Hepatocyte (in vitro differentiated cells): ENCODE results near the gene DMD. TPM values are rescaled to one million over a fixed set of nuclear protein-coding genes. Genes with fewer than 3 reads are reported as not detected.

Experiments
- DNase-seq: peaks from one replicate; pipeline ENCODE4 v3.0.0-alpha.2; 2016; ENCODE audit warnings: low spot score
- H2AFZ ChIP-seq: fragments of 200-600 bp; sonication (generic); 2 replicates; pipeline ENCODE4 v1.6.0; 2016; ENCODE audit warnings: antibody characterized with exemption, mild to moderate bottlenecking
- H3K27ac ChIP-seq: fragments of 200-600 bp; sonication (generic); 2 replicates; pipeline ENCODE4 v1.5.1; 2016; ENCODE audit warnings: mild to moderate bottlenecking
- H3K27me3 ChIP-seq: fragments of 200-600 bp; sonication (generic); 2 replicates; pipeline ENCODE4 v1.6.1; 2016
- H3K36me3 ChIP-seq: fragments of 200-600 bp; sonication (generic); replicated peaks from 2 replicates; pipeline ENCODE4 v1.5.1; 2016; ENCODE audit warnings: low read depth; ENCODE audit not compliant: insufficient read depth
- H3K4me1 ChIP-seq: fragments of 200-600 bp; sonication (generic); 2 replicates; pipeline ENCODE4 v1.5.1; 2016; ENCODE audit warnings: mild to moderate bottlenecking, moderate library complexity; ENCODE audit not compliant: insufficient read depth
- H3K4me2 ChIP-seq: fragments of 200-600 bp; sonication (generic); 2 replicates; pipeline ENCODE4 v1.6.0; 2016
- H3K4me3 ChIP-seq: fragments of 200-600 bp; sonication (generic); 2 replicates; pipeline ENCODE4 v1.5.1; 2016; ENCODE audit warnings: mild to moderate bottlenecking
- H3K79me2 ChIP-seq: fragments of 200-600 bp; sonication (generic); 2 replicates; pipeline ENCODE4 v1.6.0; 2017; ENCODE audit warnings: mild to moderate bottlenecking
- H3K9me2 ChIP-seq: fragments of 200-600 bp; sonication (generic); replicated peaks from 2 replicates; pipeline ENCODE4 v1.6.0; 2017; ENCODE audit warnings: mild to moderate bottlenecking; ENCODE audit not compliant: insufficient read depth
- H3K9me3 ChIP-seq: fragments of 200-600 bp; sonication (generic); 2 replicates; pipeline ENCODE4 v1.5.1; 2016; ENCODE audit warnings: low read depth, mild to moderate bottlenecking
- H4K20me1 ChIP-seq: fragments of 200-600 bp; sonication (generic); 2 replicates; pipeline ENCODE4 v1.6.0; 2016; ENCODE audit warnings: mild to moderate bottlenecking; ENCODE audit not compliant: insufficient read depth, poor library complexity, severe bottlenecking
- EZH2 ChIP-seq: fragments of 200-600 bp; sonication (generic); IDR thresholded peaks from 2 replicates; pipeline ENCODE4 v1.6.1; 2016; ENCODE audit warnings: antibody characterized with exemption, mild to moderate bottlenecking, borderline replicate concordance
- EZH2phosphoT487 ChIP-seq: fragments of 200-600 bp; sonication (generic); IDR thresholded peaks from one replicate; pipeline ENCODE4 v1.6.1; 2018; ENCODE audit warnings: antibody characterized with exemption, mild to moderate bottlenecking, low read depth, moderate library complexity; ENCODE audit not compliant: unreplicated experiment, severe bottlenecking
- WGBS: methylation state at CpG from one replicate; pipeline ENCODE4 v1.1.6; 2016; ENCODE audit warnings: low lambda C conversion rate; ENCODE audit errors: missing lambda C conversion rate; 5-methylcytosine and 5-hydroxymethylcytosine counted together
- polyA plus RNA-seq: library from polyadenylated mRNA; unstranded; fragments of >200 nt; fragmentation: Nextera tagmentation; extraction: Ambion mirVana; gene quantifications from 2 replicates; pipeline ENCODE4 v1.2.1, GENCODE V29; 2016
- total RNA-seq: library from RNA; depleted of rRNA; stranded (reverse); fragments of >200 nt; gene quantifications from 2 replicates; pipeline ENCODE4 v1.2.3, GENCODE V29; 2014
- TF ChIP-seq, protein P1 (sequence below): fragments of 200-600 bp; sonication (generic); IDR thresholded peaks from 2 replicates; pipeline ENCODE4 v1.5.1; 2016; ENCODE audit warnings: antibody characterized with exemption, mild to moderate bottlenecking; ENCODE audit not compliant: poor library complexity

Gene DMD
- total and polyA plus RNA-seq, 2 experiments from 2014 or later = 14.2 to 27.8 TPM

DNA sequence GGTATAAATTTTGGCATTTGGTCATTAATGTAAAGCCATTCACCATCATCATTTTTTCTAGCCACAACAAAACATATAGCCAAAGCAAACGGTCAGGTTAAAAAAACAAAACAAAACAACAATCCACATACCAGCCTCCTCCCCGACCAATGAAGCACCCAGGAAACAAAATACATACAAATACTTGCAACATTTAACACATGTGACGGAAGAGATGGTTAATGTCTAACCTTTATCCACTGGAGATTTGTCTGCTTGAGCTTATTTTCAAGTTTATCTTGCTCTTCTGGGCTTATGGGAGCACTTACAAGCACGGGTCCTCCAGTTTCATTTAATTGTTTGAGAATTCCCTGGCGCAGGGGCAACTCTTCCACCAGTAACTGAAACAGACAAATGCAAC is 1282.0 kb downstream of the DMD start:
- H3K27ac ChIP-seq = no peak overlapping the region
- no peaks in the 10 kb centered on the region for H3K9me3 ChIP-seq
- no peak for DNase-seq
- no peak overlapping the region for H3K4me3 ChIP-seq
- H3K79me2 ChIP-seq = no peaks in the 10 kb centered on the region
- H2AFZ ChIP-seq = no peak overlapping the region
- H3K36me3 ChIP-seq = no peaks in the 10 kb centered on the region
- no peaks in the 10 kb centered on the region for H3K4me1 ChIP-seq
- no peaks in the 10 kb centered on the region for H4K20me1 ChIP-seq
- H3K27me3 ChIP-seq = no peaks in the 10 kb centered on the region
- TF ChIP-seq EZH2 (no peak), EZH2phosphoT487 (no peak)
- TF ChIP-seq, protein P1, sequence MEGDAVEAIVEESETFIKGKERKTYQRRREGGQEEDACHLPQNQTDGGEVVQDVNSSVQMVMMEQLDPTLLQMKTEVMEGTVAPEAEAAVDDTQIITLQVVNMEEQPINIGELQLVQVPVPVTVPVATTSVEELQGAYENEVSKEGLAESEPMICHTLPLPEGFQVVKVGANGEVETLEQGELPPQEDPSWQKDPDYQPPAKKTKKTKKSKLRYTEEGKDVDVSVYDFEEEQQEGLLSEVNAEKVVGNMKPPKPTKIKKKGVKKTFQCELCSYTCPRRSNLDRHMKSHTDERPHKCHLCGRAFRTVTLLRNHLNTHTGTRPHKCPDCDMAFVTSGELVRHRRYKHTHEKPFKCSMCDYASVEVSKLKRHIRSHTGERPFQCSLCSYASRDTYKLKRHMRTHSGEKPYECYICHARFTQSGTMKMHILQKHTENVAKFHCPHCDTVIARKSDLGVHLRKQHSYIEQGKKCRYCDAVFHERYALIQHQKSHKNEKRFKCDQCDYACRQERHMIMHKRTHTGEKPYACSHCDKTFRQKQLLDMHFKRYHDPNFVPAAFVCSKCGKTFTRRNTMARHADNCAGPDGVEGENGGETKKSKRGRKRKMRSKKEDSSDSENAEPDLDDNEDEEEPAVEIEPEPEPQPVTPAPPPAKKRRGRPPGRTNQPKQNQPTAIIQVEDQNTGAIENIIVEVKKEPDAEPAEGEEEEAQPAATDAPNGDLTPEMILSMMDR = no peak
- 69% methylated on average over 5 of the region's 5 CpGs for WGBS
- H3K9me2 ChIP-seq = no peaks in the 10 kb centered on the region
- H3K4me2 ChIP-seq = no peak overlapping the region

DNA sequence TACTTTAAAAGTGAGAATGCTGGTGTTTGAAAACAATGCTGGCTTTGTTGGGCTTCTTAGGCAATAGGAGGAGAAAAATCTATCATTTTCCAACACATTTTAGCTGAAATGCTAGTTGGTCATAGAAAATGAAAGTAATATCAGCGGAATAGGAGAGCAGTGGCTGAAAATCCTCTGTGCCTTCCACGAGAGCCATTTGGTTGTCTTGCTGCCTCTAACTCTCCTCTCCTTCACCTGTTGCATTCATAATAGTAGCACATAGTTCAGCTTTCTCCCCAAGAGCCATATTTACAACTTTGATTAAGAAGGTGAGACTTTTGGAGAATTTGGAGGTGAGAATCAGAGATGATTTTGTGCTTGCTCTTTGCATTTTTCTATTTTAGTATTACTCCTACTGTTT is 1290.1 kb downstream of the DMD start:
- 74% methylated on average over 2 of the region's 2 CpGs for WGBS
- TF ChIP-seq EZH2phosphoT487 (no peak), EZH2 (no peak)
- TF ChIP-seq, protein P1 = no peak
- no peaks in the 10 kb centered on the region for H4K20me1 ChIP-seq
- H3K4me2 ChIP-seq = no peak overlapping the region
- H2AFZ ChIP-seq = no peak overlapping the region
- DNase-seq = no peak
- H3K36me3 ChIP-seq = no peaks in the 10 kb centered on the region
- H3K79me2 ChIP-seq = no peaks in the 10 kb centered on the region
- no peak overlapping the region for H3K27ac ChIP-seq
- no peaks in the 10 kb centered on the region for H3K9me2 ChIP-seq
- H3K4me3 ChIP-seq = no peak overlapping the region
- H3K4me1 ChIP-seq = no peaks in the 10 kb centered on the region
- no peaks in the 10 kb centered on the region for H3K27me3 ChIP-seq
- no peaks in the 10 kb centered on the region for H3K9me3 ChIP-seq

- Histone ChIP-seq H3K4me2 (no peak overlapping the region), H3K27ac (no peak overlapping the region), H4K20me1 (no peaks in the 10 kb centered on the region), H3K9me3 (no peaks in the 10 kb centered on the region), H3K9me2 (no peaks in the 10 kb centered on the region), H3K27me3 (no peaks in the 10 kb centered on the region), H3K36me3 (no peaks in the 10 kb centered on the region), H3K4me3 (no peak overlapping the region), H3K79me2 (no peaks in the 10 kb centered on the region), H3K4me1 (no peaks in the 10 kb centered on the region), H2AFZ (no peak overlapping the region)
- no peak for DNase-seq
- 69% methylated on average over 4 of the region's 4 CpGs for WGBS
- TF ChIP-seq EZH2phosphoT487 = no peak
- TF ChIP-seq EZH2 = no peak
- TF ChIP-seq, protein P1 = no peak
These were observed 1301.3 kb downstream of the DMD start for GRCh38 chrX:31909850-31910572.
